ENCODE data around the gene HIBADH. TPM values are rescaled to one million over a fixed set of nuclear protein-coding genes. Genes with fewer than 3 reads are reported as not detected.
"Not testable (repeated sequence)": the region's sequence is repeated elsewhere in the genome, so short reads cannot be mapped to it uniquely, and the experiment has no call there.

HIBADH gene
- total RNA-seq, 1 donor from 2014 or later: 41.9 TPM

DNA sequence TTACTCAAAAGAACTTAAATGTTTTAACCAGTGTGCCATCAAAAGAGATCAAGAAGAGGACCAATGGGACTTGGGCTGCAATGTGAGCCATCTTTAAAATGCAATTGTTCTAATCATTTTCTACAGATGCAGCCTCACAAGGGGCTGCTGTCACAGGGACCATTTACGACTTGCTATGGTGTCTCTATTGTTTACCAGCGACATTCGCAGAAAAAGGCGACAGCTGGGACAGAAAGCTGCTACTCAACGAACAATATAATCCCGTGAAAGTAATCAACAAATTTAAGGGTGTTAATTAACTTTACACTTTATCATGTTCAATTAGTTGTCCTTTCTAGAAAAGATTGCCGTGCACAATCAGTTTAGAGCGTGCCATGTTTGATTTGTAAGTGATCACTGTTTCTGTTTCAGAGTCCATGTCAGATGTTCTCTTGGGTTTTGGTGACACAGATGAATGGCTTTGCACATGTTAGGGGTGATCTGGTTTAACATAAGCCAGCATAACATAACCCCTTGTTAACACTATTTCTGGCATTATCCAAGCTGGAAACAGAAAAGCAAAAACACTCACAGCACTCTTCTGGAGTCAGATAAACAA is 110.8 kb downstream of the HIBADH start:
- no peak for DNase-seq (ENCODE audit: low read depth, low spot score)

DNA sequence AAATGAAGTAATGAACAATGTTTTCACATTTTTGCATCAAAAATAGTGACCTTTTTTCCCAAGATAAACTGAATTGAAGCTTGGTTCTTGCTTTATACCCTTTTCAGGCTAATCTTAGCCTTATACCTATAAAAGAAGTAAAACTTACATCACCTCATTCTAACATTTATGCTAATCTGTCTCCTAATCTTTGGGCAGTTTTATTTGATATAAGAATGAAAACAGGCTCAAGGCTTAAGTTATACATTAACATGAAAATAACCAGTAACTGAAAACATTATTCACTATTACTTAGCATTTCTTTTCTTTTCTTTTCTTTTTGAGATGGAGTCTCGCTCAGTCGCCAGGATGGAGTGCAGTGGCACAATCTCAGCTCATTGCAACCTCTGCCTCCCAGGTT is 113.1 kb downstream of the HIBADH start:
- DNase-seq (ENCODE audit: low read depth, low spot score): no peak

DNA sequence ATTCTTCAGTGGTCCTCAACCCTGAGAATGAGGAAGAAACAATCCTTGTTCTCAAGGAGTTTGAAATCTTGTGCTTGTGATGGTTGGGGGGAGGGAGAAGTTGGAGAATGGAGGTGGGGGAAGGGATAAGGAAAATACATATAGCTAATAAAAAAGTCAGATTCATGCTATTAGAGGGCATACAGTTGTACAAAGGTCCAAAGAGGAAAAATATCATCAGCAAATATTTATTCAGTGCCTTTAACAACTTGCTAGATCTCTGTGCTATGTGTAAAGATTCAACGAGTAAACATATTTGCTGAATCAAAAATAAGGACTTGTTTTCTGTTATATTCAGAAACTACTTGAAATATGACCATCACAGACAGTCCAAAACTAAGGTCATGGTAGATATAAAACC is 114.4 kb downstream of the HIBADH start:
- no peak for DNase-seq (ENCODE audit: low read depth, low spot score)

DNA sequence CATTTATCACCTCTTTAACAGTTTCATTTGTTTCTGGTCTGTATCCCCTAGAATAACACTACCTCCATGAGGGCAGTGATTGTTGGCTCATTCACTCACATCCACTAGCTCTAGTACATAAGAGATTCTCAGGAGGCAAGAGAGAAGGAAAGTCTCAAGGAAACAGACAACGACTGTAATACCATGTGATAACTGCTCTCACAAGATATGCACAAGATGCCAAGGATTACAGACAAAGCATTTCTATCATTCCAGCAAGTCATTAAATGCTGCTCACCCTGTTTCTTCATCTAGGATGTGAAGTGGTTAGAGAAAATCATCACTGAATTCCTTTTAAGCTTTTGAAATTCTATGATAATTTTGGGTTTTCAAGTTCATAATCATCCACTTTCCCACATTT is 115.3 kb downstream of the HIBADH start:
- DNase-seq (ENCODE audit: low read depth, low spot score): no peak

DNA sequence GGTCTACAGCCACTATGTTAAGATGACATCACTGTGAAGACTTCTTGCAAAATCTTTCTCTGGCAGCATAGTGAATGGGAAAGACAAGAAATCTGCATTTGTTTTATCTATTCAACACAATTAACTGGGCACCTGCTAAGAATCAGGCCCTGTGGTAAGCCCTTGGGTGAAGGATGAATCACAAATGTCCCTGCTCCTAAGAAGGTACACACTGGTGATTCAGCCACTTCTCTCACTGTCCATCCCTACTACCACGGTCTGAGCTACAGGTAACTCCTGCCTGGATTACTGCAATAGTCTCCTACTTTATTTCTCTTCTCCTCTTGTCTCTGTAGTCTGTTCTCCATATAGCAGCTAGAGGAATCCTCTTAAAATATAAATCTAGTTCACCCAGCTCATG is 116.1 kb downstream of the HIBADH start:
- no peak for DNase-seq (ENCODE audit: low read depth, low spot score)

DNA sequence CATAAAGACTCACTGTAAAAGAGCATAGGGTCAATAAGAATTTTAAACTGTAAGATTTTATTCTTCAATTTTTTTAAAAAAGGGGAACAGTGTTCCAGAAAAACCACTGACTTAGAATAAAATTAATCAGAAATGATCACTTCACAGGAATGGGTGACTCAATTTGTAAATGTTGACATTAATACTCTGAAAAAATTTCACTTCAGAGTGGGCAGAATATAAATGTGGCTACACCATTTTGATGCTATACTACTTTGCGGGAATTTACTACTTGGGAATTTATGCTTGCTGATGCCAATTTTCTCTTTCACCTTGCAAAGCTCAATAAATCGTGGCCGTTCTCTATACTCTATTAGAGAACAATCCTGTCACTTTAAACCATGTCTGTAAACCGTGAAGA is 126.9 kb downstream of the HIBADH start:
- no peak for DNase-seq (ENCODE audit: low read depth, low spot score)

DNA sequence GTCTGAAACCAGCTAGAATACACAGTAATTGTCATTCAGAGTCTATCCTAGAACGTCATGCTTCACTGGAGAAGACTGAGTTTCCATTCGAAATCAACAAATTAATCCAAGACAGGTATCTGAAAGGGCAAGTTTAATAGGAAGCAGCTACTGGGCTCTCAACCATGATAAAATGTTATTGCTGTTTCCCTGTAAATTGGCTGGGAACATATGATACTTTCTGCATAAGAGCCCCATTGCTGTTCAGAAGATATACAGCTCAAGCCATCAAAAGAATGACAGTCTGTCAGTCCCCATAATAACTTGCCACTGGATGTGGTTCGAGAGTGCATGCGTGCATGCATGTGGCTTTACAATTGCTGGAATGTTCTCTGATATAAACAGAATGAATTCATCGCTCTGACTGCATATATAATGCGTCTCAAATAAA is 129.0 kb downstream of the HIBADH start:
- DNase-seq (ENCODE audit: low read depth, low spot score): no peak

DNA sequence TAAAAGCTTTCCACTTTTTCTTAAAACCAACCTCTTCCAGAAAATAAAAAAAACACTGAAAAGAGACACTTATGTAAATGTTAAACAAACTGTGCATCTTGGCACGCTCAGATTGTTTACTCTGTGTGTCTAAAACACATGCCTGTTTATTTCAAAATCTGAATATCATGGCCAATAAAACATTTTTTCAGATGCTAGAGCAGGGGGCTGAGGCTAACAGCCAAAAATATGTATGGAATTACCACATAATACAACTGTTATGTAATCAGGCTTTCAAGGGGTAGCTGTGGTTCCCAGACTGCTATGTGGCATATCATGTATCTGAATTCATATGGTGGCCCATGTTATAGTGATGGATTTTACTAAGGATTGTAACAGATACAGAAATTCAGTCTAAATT is 130.4 kb downstream of the HIBADH start:
- no peak for DNase-seq (ENCODE audit: low read depth, low spot score)

DNA sequence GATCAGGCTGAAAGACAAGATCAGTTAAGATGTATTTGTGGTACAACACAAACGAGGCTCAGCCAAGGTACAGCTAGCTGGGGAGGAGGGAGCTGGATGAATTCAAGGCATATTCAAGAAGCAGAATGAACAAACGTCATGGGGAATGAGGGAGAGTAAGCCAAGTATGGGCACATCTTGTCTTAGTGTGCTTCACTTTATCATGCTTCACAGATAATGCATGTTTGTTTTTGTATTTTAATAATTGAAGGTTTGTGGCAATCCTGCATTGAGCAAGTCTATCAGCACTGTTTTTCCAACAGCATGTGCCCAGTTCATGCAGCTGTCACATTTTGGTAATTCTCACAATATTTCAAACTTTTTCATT is 135.4 kb downstream of the HIBADH start:
- no peak for DNase-seq (ENCODE audit: low read depth, low spot score)

DNA sequence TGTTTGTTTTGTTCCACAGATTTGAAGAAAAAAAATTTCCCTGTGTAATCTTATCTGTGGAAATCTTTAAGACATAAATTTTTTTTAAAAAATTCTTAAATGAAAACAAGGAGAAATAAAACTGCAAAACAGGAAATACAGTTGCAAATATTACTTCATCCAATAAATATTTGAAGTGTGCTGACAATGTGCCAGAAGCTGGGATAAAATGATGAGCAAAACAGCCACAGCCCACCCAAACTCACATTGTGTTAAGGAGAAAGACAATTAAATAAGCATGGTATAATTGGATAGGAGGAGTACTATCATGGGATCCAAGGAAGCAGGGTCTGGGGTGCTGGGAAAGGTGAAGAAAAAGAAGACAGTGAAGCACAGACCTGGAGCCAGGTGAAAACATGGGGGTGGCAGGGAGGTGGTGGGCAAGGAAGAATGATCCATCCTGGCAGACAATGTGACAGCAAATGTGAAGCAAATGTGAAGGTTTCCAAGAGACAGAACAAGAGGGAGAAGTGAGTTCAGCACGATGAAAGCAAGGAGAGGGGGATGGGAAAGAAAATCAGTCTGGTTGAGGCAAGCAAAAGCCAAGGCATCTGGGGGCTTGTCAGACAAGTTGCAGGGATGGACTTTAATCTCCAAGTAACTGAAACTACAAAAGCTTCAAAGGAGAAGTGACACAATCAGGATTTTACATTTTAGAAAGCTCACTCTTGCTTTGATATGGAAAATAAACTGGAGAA is 135.9 kb downstream of the HIBADH start:
- no peak for DNase-seq (ENCODE audit: low read depth, low spot score)

DNA sequence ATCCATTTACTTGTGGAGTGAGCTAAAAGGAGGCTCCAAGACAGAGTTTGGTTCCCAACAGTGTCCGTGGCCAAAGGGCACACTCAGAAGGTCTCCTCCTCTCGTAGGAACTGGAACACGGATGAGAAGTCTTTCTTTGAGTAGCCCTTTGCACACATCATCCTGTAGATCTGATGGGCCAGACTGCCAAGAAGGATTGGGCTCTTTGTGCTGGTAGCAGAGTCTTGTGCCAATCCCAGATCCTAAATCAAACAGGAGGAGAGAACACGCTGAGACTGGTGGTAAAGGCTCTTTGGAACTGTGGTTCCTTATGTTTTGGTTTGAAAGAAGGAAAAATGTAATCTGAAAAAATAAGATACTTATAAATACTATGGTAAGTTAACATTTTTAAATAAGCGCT is 136.6 kb downstream of the HIBADH start:
- no peak for DNase-seq (ENCODE audit: low read depth, low spot score)

DNA sequence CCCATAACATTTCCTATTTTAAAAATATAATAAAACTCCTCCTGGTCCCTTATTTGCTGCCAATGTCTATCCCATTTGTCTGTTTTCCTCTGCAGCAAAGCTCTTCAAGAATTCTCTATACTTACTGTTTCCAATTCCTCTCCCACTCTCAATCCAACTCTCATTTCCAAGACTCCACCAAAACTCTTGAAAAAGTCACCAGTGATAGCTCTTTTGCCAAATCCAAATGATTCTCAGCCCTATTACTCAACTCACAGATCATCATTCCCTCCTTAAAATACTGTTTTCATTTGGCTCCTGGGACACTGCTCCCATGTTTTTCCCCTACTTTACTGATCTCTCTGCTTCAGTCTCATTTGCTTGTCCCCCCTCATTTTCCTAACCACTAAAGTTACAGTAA is 139.4 kb downstream of the HIBADH start:
- DNase-seq (ENCODE audit: low read depth, low spot score): no peak

DNA sequence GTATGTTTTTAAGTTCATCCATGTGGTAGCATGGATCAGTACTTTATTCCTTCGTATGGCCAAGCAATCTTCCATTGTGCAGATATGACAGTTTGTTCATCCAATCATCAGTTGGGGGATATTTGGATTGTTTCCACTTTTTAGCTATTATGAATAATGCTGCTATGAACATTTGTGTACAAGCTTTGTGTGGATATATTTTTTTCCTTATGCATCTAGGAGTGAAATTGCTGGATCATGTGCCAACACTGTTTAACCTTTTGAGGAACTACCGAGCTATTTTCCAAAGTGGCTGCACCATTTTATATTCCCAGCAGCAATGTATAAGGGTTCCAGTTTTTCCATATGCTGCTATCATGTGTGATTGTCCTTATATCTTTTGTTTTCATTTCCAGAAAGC is 140.1 kb downstream of the HIBADH start:
- no peak for DNase-seq (ENCODE audit: low read depth, low spot score)

DNA sequence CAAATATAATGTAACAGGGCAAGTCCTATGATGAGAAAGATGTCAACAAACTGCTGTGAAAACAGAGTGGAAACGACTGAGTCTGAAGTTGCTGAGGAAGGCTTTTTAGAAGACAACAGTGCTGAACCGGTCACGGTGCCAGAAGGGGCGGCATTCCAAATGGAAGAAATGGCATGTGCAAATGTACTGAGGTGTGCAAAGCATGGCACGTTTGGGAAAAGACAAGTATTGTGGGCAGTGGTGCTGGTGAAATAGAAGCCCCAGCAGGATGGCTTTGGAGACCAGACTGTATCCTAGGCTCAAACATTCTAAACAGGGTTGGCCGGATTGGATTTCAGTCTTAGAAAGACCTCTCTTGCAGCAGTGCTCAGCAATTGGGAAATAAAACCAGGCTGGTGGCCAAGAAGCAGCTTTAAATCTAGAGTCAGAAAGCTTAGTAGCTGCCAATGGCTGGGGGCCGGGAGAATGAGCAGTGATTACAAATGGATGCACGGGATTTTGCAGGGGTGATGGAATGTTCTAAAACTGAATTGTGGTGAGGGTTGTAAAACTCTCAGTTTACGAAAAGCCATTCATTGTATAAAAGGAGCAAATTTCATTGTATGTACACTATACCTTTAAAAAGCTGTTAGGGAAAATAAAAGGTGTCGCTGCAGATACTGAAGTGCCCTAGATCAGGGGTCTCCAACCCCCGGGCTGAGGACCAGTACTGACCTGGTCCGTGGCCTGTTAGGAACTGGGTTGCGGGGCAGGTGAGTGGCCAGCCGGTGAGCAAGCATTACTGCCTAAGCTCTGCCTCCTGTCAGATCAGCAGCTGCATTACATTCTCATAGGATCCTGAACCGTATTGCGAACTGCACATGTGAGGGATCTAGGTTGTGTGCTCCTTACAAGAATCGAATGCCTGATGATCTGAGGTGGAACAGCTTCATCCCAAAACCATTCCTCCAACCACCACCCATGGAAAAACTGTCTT is 141.6 kb downstream of the HIBADH start:
- DNase-seq (ENCODE audit: low read depth, low spot score): no peak

DNA sequence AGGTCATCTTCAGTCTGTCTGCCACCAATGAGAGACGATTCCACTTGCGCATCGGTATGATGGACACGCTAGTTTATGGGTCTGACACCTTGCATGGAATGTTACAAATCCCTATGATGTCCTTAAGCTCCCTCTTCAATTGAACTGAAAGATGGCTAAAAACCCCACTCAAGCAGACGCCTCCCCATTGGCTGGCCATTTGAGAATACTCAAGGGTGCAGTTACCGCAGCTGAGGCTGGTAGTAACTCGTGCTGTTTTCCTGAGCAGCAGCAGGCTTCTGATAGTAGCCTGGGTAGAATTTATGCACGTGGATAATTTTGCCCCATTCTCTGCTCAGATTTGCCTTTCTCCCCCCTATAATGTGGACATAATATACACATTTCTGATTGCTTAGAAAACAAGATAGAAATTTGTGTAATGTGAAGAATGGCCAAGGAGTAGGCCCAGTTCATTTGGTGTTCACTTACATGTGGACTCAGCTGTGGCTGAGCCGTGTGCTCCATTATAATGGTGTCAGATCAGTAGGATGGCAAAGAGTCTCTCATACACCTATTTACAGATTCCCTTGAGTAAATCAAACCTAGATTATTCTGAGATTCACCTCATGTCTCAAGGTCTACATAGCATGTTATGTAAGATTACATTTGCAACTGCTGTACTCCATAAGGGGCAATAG is 142.8 kb downstream of the HIBADH start:
- no peak for DNase-seq (ENCODE audit: low read depth, low spot score)

DNA sequence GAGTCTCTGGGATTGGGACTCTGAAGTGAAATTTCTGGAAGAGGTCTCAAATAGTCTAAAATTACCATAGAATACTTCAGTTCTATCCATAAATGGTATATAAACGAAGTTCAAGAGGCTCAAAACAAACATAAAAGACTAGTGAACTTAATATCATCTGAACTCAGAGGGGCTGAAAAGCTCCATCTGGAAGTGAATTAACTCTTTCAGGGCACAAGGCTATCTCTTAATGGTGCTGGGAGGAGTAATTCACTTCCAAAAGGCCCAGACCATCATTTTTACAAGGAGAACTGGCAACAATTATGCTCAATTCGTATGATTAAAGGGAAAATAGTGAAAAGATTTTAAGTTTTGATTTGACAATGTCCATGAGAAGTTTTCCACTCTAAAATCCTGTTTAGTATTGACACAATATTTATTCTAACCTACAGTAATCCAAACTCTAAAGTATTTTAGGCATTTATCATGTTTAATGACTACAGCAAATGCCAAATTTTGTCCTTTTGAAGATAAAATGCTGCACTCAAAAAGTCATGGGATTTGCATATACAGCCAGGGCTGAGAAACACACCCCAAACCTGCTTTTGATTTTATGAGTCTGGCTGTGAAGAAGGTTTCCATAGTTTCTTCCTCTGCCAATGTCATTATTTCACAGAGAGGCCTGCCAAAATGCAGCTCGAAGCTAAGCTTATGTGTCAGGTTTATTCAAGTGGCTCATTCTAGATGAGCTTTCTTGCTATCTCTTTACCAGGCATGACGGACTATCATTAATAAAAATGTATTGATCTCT is 143.9 kb downstream of the HIBADH start:
- DNase-seq (ENCODE audit: low read depth, low spot score): no peak

DNA sequence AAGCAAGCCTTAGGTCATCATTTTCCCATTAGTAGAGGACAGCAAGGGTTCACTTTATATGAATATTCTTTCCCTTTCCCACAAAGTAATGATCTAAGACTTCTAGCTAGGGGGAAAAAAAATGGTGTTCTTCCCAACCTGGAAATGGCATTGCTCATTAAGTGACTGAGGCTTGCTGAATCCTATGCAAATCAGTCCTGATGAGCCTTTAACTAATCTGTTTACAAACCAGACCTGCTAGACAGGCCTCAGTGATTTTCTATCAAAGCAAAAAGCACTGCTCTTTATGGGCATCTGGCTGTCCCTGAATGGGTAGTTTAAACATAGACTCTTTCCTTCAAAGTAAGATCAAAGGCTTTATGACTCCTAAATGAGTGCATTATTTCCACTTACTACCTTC is 146.3 kb downstream of the HIBADH start:
- DNase-seq (ENCODE audit: low read depth, low spot score): no peak

DNA sequence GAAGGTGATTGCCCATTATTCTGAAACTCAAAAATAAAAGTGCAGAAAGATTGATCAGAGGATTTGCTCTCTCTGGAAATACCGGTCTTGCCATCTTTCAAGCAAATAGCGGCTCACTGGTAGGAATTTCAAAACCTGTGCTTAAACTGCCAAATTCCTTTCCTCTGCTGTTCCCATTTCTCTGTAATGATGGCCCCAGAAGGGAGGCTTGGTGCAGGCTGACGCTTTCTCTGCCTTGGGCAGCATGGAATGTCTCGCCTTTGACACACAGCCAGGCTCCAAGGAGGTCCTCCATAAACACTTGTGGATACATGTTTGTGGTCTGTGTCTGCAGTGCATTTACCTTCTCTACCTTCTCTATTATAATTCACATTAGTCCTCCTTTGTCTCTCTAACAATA is 146.8 kb downstream of the HIBADH start:
- DNase-seq (ENCODE audit: low read depth, low spot score): no peak

DNA sequence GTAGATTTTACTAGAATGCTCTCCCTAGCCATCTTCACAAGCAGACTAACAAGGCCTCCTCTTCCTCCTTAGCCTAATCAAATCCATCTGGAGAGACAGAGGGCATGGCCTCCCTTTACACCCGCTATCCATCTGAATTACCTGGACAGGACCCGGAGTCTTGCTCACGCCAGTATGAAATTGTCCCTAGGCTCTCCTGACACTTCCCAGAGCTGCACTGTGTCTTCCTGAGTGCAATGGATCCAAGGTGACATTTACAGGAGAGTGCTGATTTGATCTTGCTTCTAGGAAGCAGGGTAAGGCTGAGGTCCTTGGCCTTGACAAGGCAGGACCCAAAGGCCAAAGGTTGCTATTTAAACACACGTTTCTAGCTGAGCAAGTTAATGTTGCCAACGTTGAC is 147.8 kb downstream of the HIBADH start:
- DNase-seq (ENCODE audit: low read depth, low spot score): no peak

DNA sequence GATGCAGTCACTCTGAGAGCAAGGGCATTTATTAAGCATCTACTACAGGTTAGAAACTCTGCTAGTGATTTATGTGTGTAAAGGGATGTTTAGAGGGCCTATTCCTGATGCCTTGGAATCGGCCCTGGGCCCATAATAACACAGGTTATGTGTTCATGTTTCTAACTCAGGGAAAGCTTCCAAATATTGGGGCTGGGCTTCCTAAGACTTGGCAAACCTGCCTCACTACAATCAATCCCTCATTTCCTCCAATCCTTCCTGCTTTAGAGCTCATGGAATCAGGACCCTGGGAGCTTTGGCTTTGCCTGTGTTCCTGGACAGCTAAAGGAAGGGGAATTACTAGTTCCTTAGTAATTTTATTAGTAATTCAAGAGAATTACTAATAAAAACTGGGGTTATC is 148.8 kb downstream of the HIBADH start:
- no peak for DNase-seq (ENCODE audit: low read depth, low spot score)

DNA sequence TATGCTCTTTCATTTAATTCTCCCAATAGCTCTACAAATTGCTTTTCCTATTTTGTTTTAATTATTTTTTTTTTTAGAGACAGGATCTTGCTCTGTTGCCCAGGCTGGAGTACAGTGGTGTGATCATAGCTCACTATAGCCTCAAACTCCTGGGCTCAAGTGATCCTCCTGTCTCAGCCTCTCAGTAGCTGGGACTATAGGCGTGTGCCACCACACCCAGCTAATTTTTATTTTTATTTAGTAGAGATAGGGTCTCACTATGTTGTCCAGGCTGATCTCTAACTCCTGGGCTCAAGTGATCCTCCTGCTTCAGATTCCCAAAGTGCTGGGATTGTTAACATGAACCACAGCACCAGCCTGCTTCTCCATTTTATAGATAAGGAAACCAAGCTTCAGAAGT is 151.3 kb downstream of the HIBADH start:
- not testable (repeated sequence) for DNase-seq (ENCODE audit: low read depth, low spot score)
